ENCODE data around the gene EAF1.
A peak's percentile ranks its signal among the peaks of the same experiment; 100 is the strongest.

The EAF1 gene

GRCh38 chr3:15405448-15406050, 21.8 kb upstream of the EAF1 start:
- Histone ChIP-seq H3K9me3 (ENCODE audit: control insufficient read depth, insufficient read depth, low read depth, low read length) (no peaks in the 10 kb centered on the region), H3K27ac (ENCODE audit: extremely low read depth, low read depth, low read length) (no peak overlapping the region), H3K4me1 (ENCODE audit: control insufficient read depth, insufficient read depth, low read length) (no peaks in the 10 kb centered on the region), H3K4me3 (ENCODE audit: low read depth, low read length) (no peak overlapping the region), H3K36me3 (ENCODE audit: control insufficient read depth in 2 of 2, insufficient read depth in 1 of 2, low read length in 2 of 2) (peaks cover 8 to 26% of the 10 kb centered on the region in 2 experiments)
- POLR2A ChIA-PET = interaction anchor here (0.6 kb wide), 1 partner anchor 138 kb away, joined by 3 read pairs; no protein-coding TSS in a partner anchor
- peak; percentile 49 for TF ChIP-seq ZNF654 (tag by site-specific recombination; IDR thresholded peaks at IDR 0.05; ENCODE audit: low read depth)
- no peak for TF ChIP-seq ZNF549 (tag by site-specific recombination; IDR thresholded peaks at IDR 0.05)
- CTCF ChIA-PET = interaction anchor here (0.6 to 4.3 kb wide), 45 partner anchors 8 to 471 kb away, joined by 3 to 109 read pairs (median 4); partner anchors contain the start of gene CAPN7

DNA sequence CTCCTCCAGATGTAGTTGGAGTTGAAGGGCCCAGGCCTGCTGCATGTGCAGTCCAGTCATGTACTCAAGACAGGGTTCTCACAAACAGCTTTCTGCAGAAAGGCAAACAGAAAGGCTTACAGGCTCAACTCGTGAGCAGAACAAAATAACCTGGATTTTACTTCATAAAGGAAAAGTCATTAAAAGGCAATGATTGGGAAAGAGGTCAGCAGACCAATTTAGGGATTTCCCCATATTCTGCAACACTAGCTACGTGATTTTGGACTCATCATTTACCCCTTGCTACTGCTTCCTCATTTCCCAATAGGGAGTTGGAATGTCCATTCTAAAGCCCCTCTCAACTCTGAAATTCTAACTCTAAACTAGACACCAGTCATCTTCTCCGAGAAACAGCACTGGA, 18.2 kb upstream of the EAF1 start:
- ChIA-PET CTCF (interaction anchor here (0.6 to 3.5 kb wide), 2 partner anchors 141 to 227 kb away, joined by 4 to 30 read pairs; no protein-coding TSS in a partner anchor), POLR2A (no interaction called here)
- Histone ChIP-seq H3K4me1 (ENCODE audit: control insufficient read depth, insufficient read depth, low read length) (no peaks in the 10 kb centered on the region), H3K27ac (ENCODE audit: extremely low read depth, low read depth, low read length) (no peak overlapping the region), H3K4me3 (ENCODE audit: low read depth, low read length) (no peak overlapping the region), H3K9me3 (ENCODE audit: control insufficient read depth, insufficient read depth, low read depth, low read length) (no peaks in the 10 kb centered on the region), H3K36me3 (ENCODE audit: control insufficient read depth in 2 of 2, insufficient read depth in 1 of 2, low read length in 2 of 2) (peaks cover 40 to 57% of the 10 kb centered on the region in 2 experiments)
- TF ChIP-seq ZBTB17 (tag by site-specific recombination; IDR thresholded peaks at IDR 0.05) (no peak), ZNF48 (tag by site-specific recombination; IDR thresholded peaks at IDR 0.05) (no peak), BCL11B (tag by site-specific recombination; IDR thresholded peaks at IDR 0.05; ENCODE audit: low read depth) (no peak), ZNF701 (tag by site-specific recombination; IDR thresholded peaks at IDR 0.05) (no peak), ZBTB7A (tag by site-specific recombination; IDR thresholded peaks at IDR 0.05; ENCODE audit: low read depth) (no peak), ZNF37A (tag by site-specific recombination; IDR thresholded peaks at IDR 0.05) (no peak), SP3 (tag by site-specific recombination; IDR thresholded peaks at IDR 0.05) (no peak), ZNF610 (tag by site-specific recombination; IDR thresholded peaks at IDR 0.05; ENCODE audit: borderline replicate concordance) (no peak), YY1 (tag by site-specific recombination; IDR thresholded peaks at IDR 0.05) (no peak), ZNF433 (tag by site-specific recombination; IDR thresholded peaks at IDR 0.05; ENCODE audit: low read depth) (no peak), ZBTB26 (tag by site-specific recombination; optimal IDR thresholded peaks at IDR 0.05) (no peak), ZNF629 (tag by site-specific recombination; IDR thresholded peaks at IDR 0.05) (no peak), TRIM28 (IDR thresholded peaks at IDR 0.05; ENCODE audit: borderline replicate concordance, low read length) (no peak), ZNF24 (tag by site-specific recombination; IDR thresholded peaks at IDR 0.05) (no peak), ZBTB48 (tag by site-specific recombination; IDR thresholded peaks at IDR 0.05) (no peak)
- TF ChIP-seq, protein P1, sequence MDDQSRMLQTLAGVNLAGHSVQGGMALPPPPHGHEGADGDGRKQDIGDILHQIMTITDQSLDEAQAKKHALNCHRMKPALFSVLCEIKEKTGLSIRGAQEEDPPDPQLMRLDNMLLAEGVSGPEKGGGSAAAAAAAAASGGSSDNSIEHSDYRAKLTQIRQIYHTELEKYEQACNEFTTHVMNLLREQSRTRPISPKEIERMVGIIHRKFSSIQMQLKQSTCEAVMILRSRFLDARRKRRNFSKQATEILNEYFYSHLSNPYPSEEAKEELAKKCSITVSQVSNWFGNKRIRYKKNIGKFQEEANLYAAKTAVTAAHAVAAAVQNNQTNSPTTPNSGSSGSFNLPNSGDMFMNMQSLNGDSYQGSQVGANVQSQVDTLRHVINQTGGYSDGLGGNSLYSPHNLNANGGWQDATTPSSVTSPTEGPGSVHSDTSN (CRISPR knock-in tag; IDR thresholded peaks at IDR 0.05) = no peak
- TF ChIP-seq, protein P2, sequence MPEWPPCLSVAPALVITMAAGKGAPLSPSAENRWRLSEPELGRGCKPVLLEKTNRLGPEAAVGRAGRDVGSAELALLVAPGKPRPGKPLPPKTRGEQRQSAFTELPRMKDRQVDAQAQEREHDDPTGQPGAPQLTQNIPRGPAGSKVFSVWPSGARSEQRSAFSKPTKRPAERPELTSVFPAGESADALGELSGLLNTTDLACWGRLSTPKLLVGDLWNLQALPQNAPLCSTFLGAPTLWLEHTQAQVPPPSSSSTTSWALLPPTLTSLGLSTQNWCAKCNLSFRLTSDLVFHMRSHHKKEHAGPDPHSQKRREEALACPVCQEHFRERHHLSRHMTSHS (tag by site-specific recombination; IDR thresholded peaks at IDR 0.05) = no peak
- TF ChIP-seq, protein P3, sequence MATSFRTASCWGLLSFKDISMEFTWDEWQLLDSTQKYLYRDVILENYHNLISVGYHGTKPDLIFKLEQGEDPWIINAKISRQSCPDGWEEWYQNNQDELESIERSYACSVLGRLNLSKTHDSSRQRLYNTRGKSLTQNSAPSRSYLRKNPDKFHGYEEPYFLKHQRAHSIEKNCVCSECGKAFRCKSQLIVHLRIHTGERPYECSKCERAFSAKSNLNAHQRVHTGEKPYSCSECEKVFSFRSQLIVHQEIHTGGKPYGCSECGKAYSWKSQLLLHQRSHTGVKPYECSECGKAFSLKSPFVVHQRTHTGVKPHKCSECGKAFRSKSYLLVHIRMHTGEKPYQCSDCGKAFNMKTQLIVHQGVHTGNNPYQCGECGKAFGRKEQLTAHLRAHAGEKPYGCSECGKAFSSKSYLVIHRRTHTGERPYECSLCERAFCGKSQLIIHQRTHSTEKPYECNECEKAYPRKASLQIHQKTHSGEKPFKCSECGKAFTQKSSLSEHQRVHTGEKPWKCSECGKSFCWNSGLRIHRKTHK (tag by site-specific recombination; IDR thresholded peaks at IDR 0.05) = no peak
- TF ChIP-seq, protein P4, sequence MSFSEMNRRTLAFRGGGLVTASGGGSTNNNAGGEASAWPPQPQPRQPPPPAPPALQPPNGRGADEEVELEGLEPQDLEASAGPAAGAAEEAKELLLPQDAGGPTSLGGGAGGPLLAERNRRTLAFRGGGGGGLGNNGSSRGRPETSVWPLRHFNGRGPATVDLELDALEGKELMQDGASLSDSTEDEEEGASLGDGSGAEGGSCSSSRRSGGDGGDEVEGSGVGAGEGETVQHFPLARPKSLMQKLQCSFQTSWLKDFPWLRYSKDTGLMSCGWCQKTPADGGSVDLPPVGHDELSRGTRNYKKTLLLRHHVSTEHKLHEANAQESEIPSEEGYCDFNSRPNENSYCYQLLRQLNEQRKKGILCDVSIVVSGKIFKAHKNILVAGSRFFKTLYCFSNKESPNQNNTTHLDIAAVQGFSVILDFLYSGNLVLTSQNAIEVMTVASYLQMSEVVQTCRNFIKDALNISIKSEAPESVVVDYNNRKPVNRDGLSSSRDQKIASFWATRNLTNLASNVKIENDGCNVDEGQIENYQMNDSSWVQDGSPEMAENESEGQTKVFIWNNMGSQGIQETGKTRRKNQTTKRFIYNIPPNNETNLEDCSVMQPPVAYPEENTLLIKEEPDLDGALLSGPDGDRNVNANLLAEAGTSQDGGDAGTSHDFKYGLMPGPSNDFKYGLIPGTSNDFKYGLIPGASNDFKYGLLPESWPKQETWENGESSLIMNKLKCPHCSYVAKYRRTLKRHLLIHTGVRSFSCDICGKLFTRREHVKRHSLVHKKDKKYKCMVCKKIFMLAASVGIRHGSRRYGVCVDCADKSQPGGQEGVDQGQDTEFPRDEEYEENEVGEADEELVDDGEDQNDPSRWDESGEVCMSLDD (tag by site-specific recombination; IDR thresholded peaks at IDR 0.05) = no peak
- TF ChIP-seq, protein P5, sequence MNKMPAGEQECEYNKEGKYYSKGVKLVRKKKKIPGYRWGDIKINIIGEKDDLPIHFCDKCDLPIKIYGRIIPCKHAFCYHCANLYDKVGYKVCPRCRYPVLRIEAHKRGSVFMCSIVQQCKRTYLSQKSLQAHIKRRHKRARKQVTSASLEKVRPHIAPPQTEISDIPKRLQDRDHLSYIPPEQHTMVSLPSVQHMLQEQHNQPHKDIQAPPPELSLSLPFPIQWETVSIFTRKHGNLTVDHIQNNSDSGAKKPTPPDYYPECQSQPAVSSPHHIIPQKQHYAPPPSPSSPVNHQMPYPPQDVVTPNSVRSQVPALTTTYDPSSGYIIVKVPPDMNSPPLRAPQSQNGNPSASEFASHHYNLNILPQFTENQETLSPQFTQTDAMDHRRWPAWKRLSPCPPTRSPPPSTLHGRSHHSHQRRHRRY (tag by site-specific recombination; IDR thresholded peaks at IDR 0.05) = no peak
